CD14-positive monocyte (primary cell): ENCODE measurements around the gene MAST4. TPM values are rescaled to one million over a fixed set of nuclear protein-coding genes. Genes with fewer than 3 reads are reported as not detected.

Experiments
- DNase-seq, 3 donors: peaks; one replicate each; pipeline ENCODE4 v3.0.0-alpha.2; 2011 to 2022
- H2AFZ ChIP-seq: 2 replicates; pipeline ENCODE4 v1.6.0; 2012; ENCODE audit warnings: mild to moderate bottlenecking, low read depth, low read length, inconsistent platforms; ENCODE audit not compliant: insufficient read depth, poor library complexity, severe bottlenecking
- H3K27ac ChIP-seq, 2 donors: 1 replicate in 1 of 2; 2 replicates in 1 of 2; pipeline ENCODE4 v1.5.1; 2012 to 2013; ENCODE audit warnings: low read length in 2 of 2, control low read depth in 1 of 2, inconsistent platforms in 1 of 2, low read depth in 1 of 2, mild to moderate bottlenecking in 1 of 2
- H3K27me3 ChIP-seq, 2 donors: one replicate each; pipeline versions ENCODE4 v1.6.0 to v1.6.1; 2011 to 2013; ENCODE audit warnings: low read length in 2 of 2; ENCODE audit not compliant: control insufficient read depth in 2 of 2, insufficient read depth in 2 of 2
- H3K36me3 ChIP-seq, 2 donors: replicated peaks in 1 of 2; 1 replicate in 1 of 2; 2 replicates in 1 of 2; pipeline versions ENCODE4 v1.5.1 to v1.6.1; 2012 to 2013; ENCODE audit warnings: low read length in 2 of 2, control low read depth in 1 of 2, inconsistent platforms in 1 of 2, mild to moderate bottlenecking in 1 of 2; ENCODE audit not compliant: insufficient read depth in 2 of 2, control insufficient read depth in 1 of 2
- H3K4me1 ChIP-seq, 2 donors: 1 replicate in 1 of 2; 2 replicates in 1 of 2; pipeline versions ENCODE4 v1.5.1 to v1.6.1; 2012 to 2013; ENCODE audit warnings: low read length in 2 of 2, control low read depth in 1 of 2, inconsistent platforms in 1 of 2, mild to moderate bottlenecking in 1 of 2, moderate library complexity in 1 of 2; ENCODE audit not compliant: insufficient read depth in 2 of 2, control insufficient read depth in 1 of 2
- H3K4me2 ChIP-seq: replicated peaks from 2 replicates; pipeline ENCODE3; 2012; ENCODE audit warnings: low read length, moderate library complexity, mild to moderate bottlenecking; ENCODE audit not compliant: poor library complexity, severe bottlenecking; ENCODE audit errors: extremely low read depth
- H3K4me3 ChIP-seq, 3 experiments: fragments of 200-600 bp in 1 of 3; sonication (generic) in 1 of 3; replicated peaks in 1 of 3; 1 replicate in 2 of 3; 2 replicates in 1 of 3; pipeline ENCODE4 v1.5.1; 2011 to 2013; ENCODE audit warnings: low read length in 3 of 3, mild to moderate bottlenecking in 3 of 3, control low read depth in 2 of 3, low read depth in 2 of 3, inconsistent platforms in 1 of 3, moderate library complexity in 1 of 3
- H3K79me2 ChIP-seq: 2 replicates; pipeline ENCODE4 v1.6.0; 2012; ENCODE audit warnings: mild to moderate bottlenecking, control low read depth, inconsistent platforms, low read length, moderate library complexity; ENCODE audit not compliant: insufficient read depth
- H3K9ac ChIP-seq: 2 replicates; pipeline ENCODE4 v1.6.0; 2017; ENCODE audit warnings: low read length, mild to moderate bottlenecking; ENCODE audit not compliant: insufficient read depth, poor library complexity, severe bottlenecking
- H3K9me3 ChIP-seq, 2 donors: replicated peaks in 1 of 2; 1 replicate in 1 of 2; 2 replicates in 1 of 2; pipeline versions ENCODE4 v1.5.1 to v1.6.1; 2012 to 2013; ENCODE audit warnings: low read length in 2 of 2, control low read depth in 1 of 2; ENCODE audit not compliant: control insufficient read depth in 1 of 2, insufficient read depth in 1 of 2
- H4K20me1 ChIP-seq: 2 replicates; pipeline ENCODE4 v1.6.0; 2012; ENCODE audit warnings: mild to moderate bottlenecking, low read length, control low read depth, moderate library complexity; ENCODE audit not compliant: insufficient read depth
- H3K27ac Mint-ChIP-seq, 7 donors: one replicate each; pipeline ENCODE4 v1.8.0; 2020; ENCODE audit warnings: mild to moderate bottlenecking in 7 of 7, mixed read lengths in 7 of 7, moderate library complexity in 6 of 7, inconsistent platforms in 2 of 7
- H3K27me3 Mint-ChIP-seq, 3 donors: one replicate each; pipeline ENCODE4 v1.8.0; 2021 to 2022; ENCODE audit warnings: low read depth in 3 of 3, mild to moderate bottlenecking in 3 of 3, mixed read lengths in 3 of 3, moderate library complexity in 3 of 3, inconsistent platforms in 1 of 3
- H3K36me3 Mint-ChIP-seq, 2 donors: one replicate each; pipeline ENCODE4 v1.8.0; 2020; ENCODE audit warnings: mixed read lengths in 2 of 2, inconsistent platforms in 1 of 2, mild to moderate bottlenecking in 1 of 2
- H3K4me1 Mint-ChIP-seq: one replicate; pipeline ENCODE4 v1.8.0; 2020; ENCODE audit warnings: mild to moderate bottlenecking, mixed read lengths
- H3K4me3 Mint-ChIP-seq, 2 donors: one replicate each; pipeline ENCODE4 v1.8.0; 2020; ENCODE audit warnings: mild to moderate bottlenecking in 2 of 2, mixed read lengths in 2 of 2, moderate library complexity in 1 of 2
- H3K9me3 Mint-ChIP-seq, 7 donors: one replicate each; pipeline ENCODE4 v1.8.0; 2020 to 2022; ENCODE audit warnings: mixed read lengths in 7 of 7, mild to moderate bottlenecking in 6 of 7, moderate library complexity in 6 of 7, inconsistent platforms in 2 of 7
- CTCF ChIP-seq: fragments of 200-600 bp; IDR thresholded peaks from one replicate; pipeline ENCODE4 v1.8.0; 2022; ENCODE audit warnings: antibody characterized with exemption, mild to moderate bottlenecking
- WGBS: methylation state at CpG from one replicate; pipeline ENCODE4 v1.1.5; 2013; ENCODE audit warnings: missing lambda C conversion rate; ENCODE audit not compliant: insufficient coverage; 5-methylcytosine and 5-hydroxymethylcytosine counted together
- intact Hi-C, 2 donors: fragments of 100-400 bp; cut with micrococcal nuclease; formaldehyde crosslinking; loops; one replicate each; pipeline versions ENCODE4 v1.15.0 to v1.15.1; 2023
- polyA plus RNA-seq, 3 donors: library from polyadenylated mRNA; depleted of rRNA in 1 of 3; unstranded in 2 of 3; stranded (reverse) in 1 of 3; fragments of 300-500 nt in 2 of 3; fragments of >200 nt in 1 of 3; fragmentation: Illumina TruSeq in 2 of 3; gene quantifications; 1 replicate in 2 of 3; 2 replicates in 1 of 3; pipeline ENCODE4 v1.2.3, GENCODE V29; 2012 to 2021

The MAST4 gene
- polyA plus RNA-seq, 3 donors, result 0.03 to 0.24 TPM; not detected in 1

DNA sequence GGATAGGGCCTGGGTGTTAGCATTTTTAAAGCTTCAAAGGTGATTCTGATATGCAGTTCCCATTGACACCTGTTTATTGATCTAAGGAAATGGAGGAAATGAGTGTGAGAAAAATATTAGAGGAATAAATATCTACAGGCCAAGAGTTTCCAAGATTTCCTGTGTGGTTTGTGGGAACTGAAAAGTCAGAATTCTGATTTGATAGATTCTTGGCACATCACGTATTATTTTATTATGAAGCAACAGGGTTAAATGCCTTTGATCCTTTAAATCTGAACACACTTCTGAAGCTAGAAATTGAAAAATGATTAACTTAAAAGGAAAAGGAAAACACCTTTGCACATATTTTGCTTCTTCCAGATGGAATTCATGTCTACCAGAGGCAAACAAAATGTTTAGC is 486.7 kb downstream of the MAST4 start:
- H3K4me2 ChIP-seq, result no peak overlapping the region
- H3K79me2 ChIP-seq, result no peaks in the 10 kb centered on the region
- Mint-ChIP-seq H3K4me3 (no peak overlapping the region), H3K9me3 (no peaks in the 10 kb centered on the region), H3K36me3 (no peaks in the 10 kb centered on the region), H3K27ac (no peak overlapping the region), H3K4me1 (peaks cover 7% of the 10 kb centered on the region), H3K27me3 (no peaks in the 10 kb centered on the region)
- no peak overlapping the region for H3K27ac ChIP-seq
- TF ChIP-seq CTCF, result no peak
- no CpG with 5 or more reads among the region's 1 CpG for WGBS
- DNase-seq, result no peak
- intact Hi-C loops, result no loop called here
- H3K9me3 ChIP-seq, result no peaks in the 10 kb centered on the region
- no peaks in the 10 kb centered on the region for H3K27me3 ChIP-seq
- no peak overlapping the region for H3K9ac ChIP-seq
- H4K20me1 ChIP-seq, result no peaks in the 10 kb centered on the region
- H3K36me3 ChIP-seq, result no peaks in the 10 kb centered on the region
- no peak overlapping the region for H3K4me3 ChIP-seq
- H2AFZ ChIP-seq, result no peak overlapping the region
- peaks cover 6% of the 10 kb centered on the region in 2 donors for H3K4me1 ChIP-seq

DNA sequence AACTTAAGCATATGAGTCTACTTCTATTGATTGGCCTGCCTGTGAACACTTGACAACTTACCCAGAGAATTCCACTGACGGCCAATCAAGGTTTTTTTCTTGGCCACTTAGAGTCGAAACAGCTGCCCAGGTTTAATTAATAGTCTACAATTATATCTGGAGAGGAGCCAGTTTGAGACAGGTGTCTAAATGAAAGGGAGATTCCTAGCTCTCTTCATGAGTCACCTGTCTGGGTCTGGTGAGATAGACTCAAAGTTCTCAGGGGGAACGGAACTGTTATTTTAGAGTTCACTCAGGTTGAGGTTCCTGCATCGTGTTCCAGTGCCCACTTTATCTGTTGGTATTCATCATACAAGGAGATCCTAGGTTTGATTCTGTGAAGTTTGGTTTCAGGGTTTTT is 489.4 kb downstream of the MAST4 start:
- Mint-ChIP-seq H3K36me3 (no peaks in the 10 kb centered on the region), H3K4me3 (no peak overlapping the region), H3K27ac (no peak overlapping the region), H3K27me3 (no peaks in the 10 kb centered on the region), H3K9me3 (no peaks in the 10 kb centered on the region), H3K4me1 (peaks cover 7% of the 10 kb centered on the region)
- Histone ChIP-seq H3K9me3 (no peaks in the 10 kb centered on the region), H3K36me3 (no peaks in the 10 kb centered on the region), H3K27me3 (no peaks in the 10 kb centered on the region), H3K4me3 (no peak overlapping the region), H3K9ac (no peak overlapping the region), H3K4me2 (no peak overlapping the region), H2AFZ (no peak overlapping the region), H3K4me1 (peaks cover 6% of the 10 kb centered on the region in 2 donors), H3K27ac (no peak overlapping the region), H4K20me1 (no peaks in the 10 kb centered on the region), H3K79me2 (no peaks in the 10 kb centered on the region)
- DNase-seq, result no peak
- WGBS, result no CpG with 5 or more reads among the region's 4 CpGs
- TF ChIP-seq CTCF, result no peak
- intact Hi-C loops, result no loop called here
